NCI-H774 (cell line): ENCODE results near the gene HEXA.

Source experiments
- DNase-seq: peaks from one replicate; lab custom pipeline; 2025; lab: John Stamatoyannopoulos, UW

The HEXA gene

DNA sequence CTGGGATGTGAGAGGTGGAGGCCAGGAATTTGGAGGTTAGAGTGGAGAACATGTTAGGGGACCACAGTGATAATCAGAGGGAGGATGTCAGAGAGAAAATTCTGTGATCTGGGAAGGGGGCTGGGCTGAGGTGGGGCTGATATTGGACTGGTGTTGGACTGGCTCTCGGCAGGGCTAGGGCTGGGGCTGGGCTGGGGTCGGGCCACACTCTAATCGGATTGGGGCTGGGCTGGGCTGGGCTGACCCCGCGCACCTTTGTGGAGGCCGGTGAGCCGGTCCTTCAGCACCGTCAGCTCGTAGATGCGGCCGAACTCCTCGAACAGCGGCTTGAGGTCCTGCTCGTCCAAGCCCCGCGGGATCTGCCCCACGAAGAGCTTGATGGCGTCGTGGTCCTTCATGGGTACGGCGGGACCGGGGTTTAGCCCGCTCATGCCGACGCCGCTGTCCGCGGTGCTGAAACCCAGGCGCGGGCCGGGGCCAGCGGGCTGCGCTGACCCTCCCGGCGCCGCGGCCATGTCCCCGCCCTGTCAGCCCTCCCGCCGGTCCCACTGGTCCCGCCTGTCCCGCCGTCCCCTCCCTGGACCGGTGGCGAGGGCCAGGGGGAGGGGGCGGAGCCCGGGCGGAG is 56.3 kb downstream of the HEXA start:
- DNase-seq, result no peak

GRCh38 chr15:72318408-72318942 is 57.3 kb downstream of the HEXA start:
- DNase-seq, result no peak

DNA sequence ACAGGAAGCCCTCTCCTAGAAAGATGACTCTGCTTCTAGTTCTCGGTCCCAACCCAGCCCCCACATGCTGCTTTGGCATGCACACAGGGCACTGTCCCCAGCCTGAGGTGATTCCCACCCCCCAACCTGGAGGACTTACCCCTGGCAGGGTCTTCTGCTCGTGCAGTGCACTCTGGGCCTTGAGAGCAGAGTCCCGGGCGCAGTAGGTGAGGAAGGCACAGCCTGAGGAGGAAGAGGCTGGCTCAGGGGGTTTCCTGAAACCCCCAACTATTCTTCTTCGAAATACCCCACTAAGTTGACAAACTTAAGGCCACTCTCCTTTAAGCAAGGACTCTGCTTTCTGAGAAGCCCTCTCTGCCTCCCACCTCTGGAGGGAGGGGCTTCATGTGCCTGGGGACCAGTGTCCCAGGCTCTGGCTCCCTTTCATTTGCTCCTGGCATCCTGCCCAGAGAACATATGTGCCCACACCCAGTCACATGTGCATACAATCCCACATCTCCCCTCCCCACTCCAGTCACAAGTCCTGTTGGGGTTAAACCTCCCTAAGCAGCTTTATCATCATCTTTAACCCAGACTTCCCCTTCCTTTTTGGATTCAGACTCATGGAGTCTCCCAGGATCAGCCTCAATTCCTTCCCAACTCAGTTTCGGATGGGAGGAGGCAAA is 60.0 kb downstream of the HEXA start:
- DNase-seq, result no peak

- no peak for DNase-seq
These were observed 61.9 kb downstream of the HEXA start for GRCh38 chr15:72313881-72314280.

DNA sequence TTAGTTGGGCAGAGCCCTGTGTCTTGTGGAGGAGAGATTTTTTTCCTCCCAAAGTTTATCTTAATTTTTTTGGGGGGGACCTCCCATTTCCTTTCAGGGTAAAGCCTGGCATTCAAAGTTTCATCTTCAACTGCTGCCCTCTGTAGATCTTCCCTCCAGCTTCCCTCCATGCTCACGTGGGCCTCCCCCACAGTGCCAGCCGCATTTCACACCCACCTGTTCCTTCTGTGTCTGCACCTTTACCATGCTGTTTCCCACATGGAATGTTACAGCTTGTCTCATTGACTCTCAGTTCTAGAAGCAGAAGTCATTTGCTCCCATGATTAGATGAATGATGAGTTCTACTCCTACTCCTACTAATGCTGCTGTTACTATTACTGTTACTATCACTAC is 62.4 kb downstream of the HEXA start:
- no peak for DNase-seq

DNA sequence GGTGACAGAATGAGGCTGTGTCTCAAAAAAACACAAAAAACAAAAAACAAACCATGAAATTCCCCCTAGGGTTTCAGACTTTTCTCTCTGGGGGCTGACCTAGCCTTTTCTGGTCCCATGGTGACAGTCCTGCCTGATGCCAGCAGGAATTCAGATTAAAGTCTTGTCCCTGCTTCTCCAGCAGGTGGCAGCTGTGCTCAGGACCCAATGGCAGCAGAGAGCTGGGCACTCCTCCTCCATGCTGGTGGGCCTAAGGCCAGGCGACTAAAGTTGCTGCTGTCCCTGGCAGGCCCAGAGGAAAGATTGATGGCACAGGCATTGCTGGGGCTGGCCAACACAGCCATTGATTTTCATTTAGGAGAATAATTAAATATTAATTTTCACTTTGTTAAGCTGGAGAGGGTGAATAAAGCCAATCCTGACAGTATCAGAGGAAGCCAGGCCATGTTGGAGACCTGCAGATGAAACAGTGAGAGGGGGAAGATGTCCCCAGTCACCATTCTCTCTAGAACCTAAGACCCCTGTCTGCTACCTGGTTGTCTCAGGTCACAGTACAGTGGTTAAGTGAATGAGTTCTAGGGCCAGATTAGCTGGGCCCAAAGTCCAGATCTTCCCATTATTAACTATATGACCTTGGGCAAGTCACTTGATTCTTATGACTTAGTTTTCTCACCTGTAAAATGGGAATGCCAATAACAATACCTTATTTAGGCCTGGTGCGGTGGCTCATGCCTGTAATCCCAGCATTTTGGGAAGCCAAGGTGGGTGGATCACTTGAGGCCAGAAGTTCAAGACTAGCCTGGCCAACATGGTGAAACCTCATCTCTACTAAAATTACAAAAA is 63.0 kb downstream of the HEXA start:
- DNase-seq, result peak; percentile 40

- DNase-seq, result no peak
These were observed 68.8 kb downstream of the HEXA start for GRCh38 chr15:72307026-72307425.

DNA sequence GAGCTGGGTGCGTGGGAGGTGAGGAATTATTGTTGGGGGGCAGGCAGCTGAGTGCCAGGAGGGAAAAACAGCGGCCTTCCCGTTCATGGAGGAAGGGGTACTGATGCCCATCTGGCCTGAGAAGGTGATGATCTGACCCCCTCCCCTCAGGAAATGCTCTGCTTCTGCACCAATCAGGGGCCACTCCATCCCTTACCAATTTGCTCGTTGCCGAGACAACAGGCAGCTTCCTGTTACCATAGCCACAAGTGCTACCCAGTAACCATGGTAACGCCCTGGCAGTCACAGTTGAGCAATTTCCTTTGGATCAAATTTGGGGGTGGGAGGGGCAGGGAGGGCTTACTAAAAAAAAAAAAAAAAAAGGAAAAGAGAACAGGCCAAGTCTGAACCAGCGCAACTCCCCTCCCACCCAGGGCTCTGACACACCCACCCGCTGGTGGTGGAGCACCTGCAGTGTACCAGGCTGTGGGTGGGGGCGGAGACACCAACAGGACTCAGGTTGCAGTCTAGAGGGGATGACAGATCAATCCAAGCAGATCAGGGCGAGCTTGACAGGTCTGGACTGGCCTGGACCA is 69.5 kb downstream of the HEXA start:
- no peak for DNase-seq

GRCh38 chr15:72304596-72304995 is 71.2 kb downstream of the HEXA start:
- DNase-seq, result no peak

- DNase-seq, result no peak
These were observed 72.9 kb downstream of the HEXA start for GRCh38 chr15:72302955-72303354.
